Ammon's horn (tissue), 1 donor: ENCODE results near the gene DEDD.

Source experiments
- DNase-seq: peaks from one replicate; pipeline ENCODE4 v3.0.0-alpha.2; 2016; ENCODE audit warnings: low spot score

DEDD gene

GRCh38 chr1:161091796-161092507, 40.5 kb downstream of the DEDD start:
- no peak for DNase-seq

- no peak for DNase-seq
Observed at GRCh38 chr1:161091093-161091492, 41.4 kb downstream of the DEDD start.

GRCh38 chr1:161090617-161091016, 41.9 kb downstream of the DEDD start:
- DNase-seq, result no peak

- no peak for DNase-seq
Observed at GRCh38 chr1:161089938-161090337, 42.5 kb downstream of the DEDD start.

GRCh38 chr1:161089251-161089924, 43.1 kb downstream of the DEDD start, which contains the start of gene NECTIN4:
Gene NECTIN4, minus strand, starts transcription at chr1:161089558. Its CDS starts 262 bp downstream, at chr1:161089296.
- no peak for DNase-seq

GRCh38 chr1:161088587-161089110, 43.8 kb downstream of the DEDD start:
- DNase-seq, result no peak

GRCh38 chr1:161086457-161086856, 46.0 kb downstream of the DEDD start:
- DNase-seq, result no peak

GRCh38 chr1:161085165-161085564, 47.3 kb downstream of the DEDD start:
- no peak for DNase-seq

- DNase-seq, result no peak
Observed at GRCh38 chr1:161084597-161084988, 47.9 kb downstream of the DEDD start.

GRCh38 chr1:161083748-161084596, 48.5 kb downstream of the DEDD start:
- DNase-seq, result no peak

GRCh38 chr1:161082996-161083747, 49.3 kb downstream of the DEDD start:
- no peak for DNase-seq

- no peak for DNase-seq
Observed at GRCh38 chr1:161082483-161082882, 50.0 kb downstream of the DEDD start.

GRCh38 chr1:161081519-161081918, 50.9 kb downstream of the DEDD start:
- no peak for DNase-seq

- no peak for DNase-seq
Observed at GRCh38 chr1:161080441-161081405, 51.7 kb downstream of the DEDD start.

GRCh38 chr1:161079436-161080110, 52.9 kb downstream of the DEDD start:
- DNase-seq, result no peak

- no peak for DNase-seq
Observed at GRCh38 chr1:161077426-161077825, 55.0 kb downstream of the DEDD start.

GRCh38 chr1:161076410-161076809, 56.1 kb downstream of the DEDD start:
- DNase-seq, result no peak

- no peak for DNase-seq
Observed at GRCh38 chr1:161074676-161075368, 57.6 kb downstream of the DEDD start.

GRCh38 chr1:161073474-161074121, 58.9 kb downstream of the DEDD start:
- DNase-seq, result no peak
